ENCODE measurements around the gene HHIPL1.

Gene HHIPL1

GRCh38 chr14:99644723-99645544, at the start of gene HHIPL1:
TSS of gene HHIPL1 (plus strand) at chr14:99645129. CDS start at chr14:99645208, 79 bp downstream.
- no peak for DNase-seq

- DNase-seq, result no peak
These were observed 49.4 kb upstream of the HHIPL1 start for GRCh38 chr14:99595524-99595923.

GRCh38 chr14:99596071-99596627, 48.8 kb upstream of the HHIPL1 start:
- no peak for DNase-seq

GRCh38 chr14:99596772-99597171, 48.2 kb upstream of the HHIPL1 start:
- DNase-seq, result no peak

GRCh38 chr14:99597911-99598600, 46.9 kb upstream of the HHIPL1 start:
- DNase-seq, result no peak

- no peak for DNase-seq
These were observed 46.2 kb upstream of the HHIPL1 start for GRCh38 chr14:99598774-99599173.

GRCh38 chr14:99599393-99599792, 45.5 kb upstream of the HHIPL1 start:
- DNase-seq, result no peak

- DNase-seq, result no peak
These were observed 44.6 kb upstream of the HHIPL1 start for GRCh38 chr14:99600232-99600888.

GRCh38 chr14:99601361-99601831, 43.5 kb upstream of the HHIPL1 start:
- DNase-seq, result no peak

- no peak for DNase-seq
These were observed 42.7 kb upstream of the HHIPL1 start for GRCh38 chr14:99602054-99602787.

GRCh38 chr14:99602788-99603415, 42.0 kb upstream of the HHIPL1 start:
- DNase-seq, result no peak

- DNase-seq, result peak; percentile 83
These were observed 41.3 kb upstream of the HHIPL1 start, which contains the start of gene CCDC85C for GRCh38 chr14:99603471-99604277. TSS of gene CCDC85C (minus strand) at chr14:99604207. CDS start at chr14:99603959, 248 bp downstream.

GRCh38 chr14:99604278-99604765, 40.6 kb upstream of the HHIPL1 start:
- DNase-seq, result peak; percentile 98

GRCh38 chr14:99604766-99605298, 40.1 kb upstream of the HHIPL1 start:
- DNase-seq, result no peak

GRCh38 chr14:99605299-99605961, 39.5 kb upstream of the HHIPL1 start:
- peak; percentile 94 for DNase-seq

- no peak for DNase-seq
These were observed 38.6 kb upstream of the HHIPL1 start for GRCh38 chr14:99606359-99606758.

GRCh38 chr14:99608591-99608990, 36.3 kb upstream of the HHIPL1 start:
- DNase-seq, result no peak

GRCh38 chr14:99609245-99610170, 35.4 kb upstream of the HHIPL1 start:
- peak; percentile 67 for DNase-seq

GRCh38 chr14:99611646-99612045, 33.3 kb upstream of the HHIPL1 start:
- no peak for DNase-seq
